Measurements from ENCODE around the gene IRF2BPL.

Gene IRF2BPL

GRCh38 chr14:77000340-77001270 lies 27.9 kb downstream of the IRF2BPL start:
- no peak for TF ChIP-seq CTCF (IDR thresholded peaks at IDR 0.05; ENCODE audit: insufficient read depth, low read length, missing control alignments)
- ChIA-PET POLR2A (interaction anchor here (0.6 kb wide), 1 partner anchor 479 kb away, joined by 3 read pairs; no protein-coding TSS in a partner anchor), CTCF (interaction anchor here (1.0 to 2.1 kb wide), 4 partner anchors 8 to 125 kb away, joined by 3 to 5 read pairs (median 4); no protein-coding TSS in a partner anchor)
- no peak for DNase-seq (ENCODE audit: low read depth, low spot score)
- H3K4me3 ChIP-seq (ENCODE audit: low read depth, low read length), result no peak overlapping the region; the same call in 1 of the 2 replicates

GRCh38 chr14:76998910-76999309 lies 29.6 kb downstream of the IRF2BPL start:
- ChIA-PET CTCF (interaction anchor here (0.7 to 1.6 kb wide), 3 partner anchors 11 to 71 kb away, joined by 3 to 6 read pairs (median 5); no protein-coding TSS in a partner anchor), POLR2A (interaction anchor here (1.5 kb wide), 1 partner anchor 19 kb away, joined by 3 read pairs; no protein-coding TSS in a partner anchor)

GRCh38 chr14:76997257-76997970 lies 31.1 kb downstream of the IRF2BPL start:
- no peak overlapping the region for H3K4me3 ChIP-seq (ENCODE audit: low read depth, low read length)
- no peak for TF ChIP-seq CTCF (IDR thresholded peaks at IDR 0.05; ENCODE audit: insufficient read depth, low read length, missing control alignments)
- POLR2A ChIA-PET, result interaction anchor here (1.5 kb wide), 1 partner anchor 21 kb away, joined by 3 read pairs; no protein-coding TSS in a partner anchor
- no peak for DNase-seq (ENCODE audit: low read depth, low spot score)
- CTCF ChIA-PET, result interaction anchor here (0.7 to 2.2 kb wide), 3 partner anchors 9 to 84 kb away, joined by 3 to 8 read pairs (median 3); no protein-coding TSS in a partner anchor

More at GRCh38 chr14:76998910-76999309, 29.6 kb downstream of the IRF2BPL start:
- DNase-seq (ENCODE audit: low read depth, low spot score), result no peak
- H3K4me3 ChIP-seq (ENCODE audit: low read depth, low read length), result no peak overlapping the region
- no peak for TF ChIP-seq CTCF (IDR thresholded peaks at IDR 0.05; ENCODE audit: insufficient read depth, low read length, missing control alignments)

GRCh38 chr14:76996563-76997146 lies 31.9 kb downstream of the IRF2BPL start:
- ChIA-PET POLR2A (no interaction called here), CTCF (interaction anchor here (0.5 to 2.2 kb wide), 3 partner anchors 9 to 121 kb away, joined by 3 to 8 read pairs (median 3); no protein-coding TSS in a partner anchor)
- no peak for DNase-seq (ENCODE audit: low read depth, low spot score)
- H3K4me3 ChIP-seq (ENCODE audit: low read depth, low read length), result no peak overlapping the region
- no peak for TF ChIP-seq CTCF (IDR thresholded peaks at IDR 0.05; ENCODE audit: insufficient read depth, low read length, missing control alignments)

GRCh38 chr14:76995279-76996035 lies 33.1 kb downstream of the IRF2BPL start:
- TF ChIP-seq CTCF (IDR thresholded peaks at IDR 0.05; ENCODE audit: insufficient read depth, low read length, missing control alignments), result no peak
- H3K4me3 ChIP-seq (ENCODE audit: low read depth, low read length), result no peak overlapping the region
- CTCF ChIA-PET, result interaction anchor here (1.0 to 2.5 kb wide), 3 partner anchors 10 to 82 kb away, joined by 3 to 7 read pairs (median 4); no protein-coding TSS in a partner anchor
- DNase-seq (ENCODE audit: low read depth, low spot score), result no peak
- POLR2A ChIA-PET, result interaction anchor here (0.5 kb wide), 1 partner anchor 24 kb away, joined by 3 read pairs; no protein-coding TSS in a partner anchor

All from AG04449 (cell line).